Uterus (tissue), 2 donors: ENCODE measurements around the gene CRB1.

Experiments used
- CTCF ChIP-seq, 4 experiments: fragments of 200-600 bp in 2 of 4; fragments of 450-650 bp in 2 of 4; sonication (generic) in 2 of 4; IDR thresholded peaks; one replicate each; pipeline ENCODE4 v1.5.1; 2016 to 2019; ENCODE audit warnings: antibody characterized with exemption in 4 of 4, mild to moderate bottlenecking in 2 of 4, moderate library complexity in 1 of 4
- POLR2A ChIP-seq, 2 donors: fragments of 450-650 bp; IDR thresholded peaks; one replicate each; pipeline ENCODE4 v1.6.1; 2016; ENCODE audit warnings: antibody characterized with exemption in 2 of 2, mild to moderate bottlenecking in 1 of 2, moderate library complexity in 1 of 2

- TF ChIP-seq CTCF (IDR thresholded peaks at IDR 0.05) (no peak), POLR2A (IDR thresholded peaks at IDR 0.05) (no peak)
Observed at GRCh38 chr1:197252973-197253372, 15.1 kb upstream of the CRB1 start.
